ENCODE results near the gene CCM2.

GRCh38 chr7:44979481-44980392 lies 20.3 kb upstream of the CCM2 start:
- TF ChIP-seq CTCF (IDR thresholded peaks at IDR 0.05) (no peak), POLR2A (IDR thresholded peaks at IDR 0.05) (no peak)

Measured in ovary (tissue), 3 donors.